ENCODE results near the gene DNAH14.

- TF ChIP-seq CTCF (optimal IDR thresholded peaks at IDR 0.05 in 1 of 3, IDR thresholded peaks at IDR 0.05 in 1 of 3, conservative IDR thresholded peaks at IDR 0.05 in 1 of 3; ENCODE audit: extremely low read depth in 1 of 3, insufficient read depth in 2 of 3, low read length in 3 of 3) (no peak), EZH2 (IDR thresholded peaks at IDR 0.05; ENCODE audit: low read length) (no peak)
Measured at GRCh38 chr1:224883091-224883490, 46.4 kb upstream of the DNAH14 start.
